Measurements from ENCODE around the gene ANXA2R. TPM values are rescaled to one million over a fixed set of nuclear protein-coding genes. Genes with fewer than 3 reads are reported as not detected.
A peak's percentile ranks its signal among the peaks of the same experiment; 100 is the strongest.

ANXA2R gene
- total and polyA plus RNA-seq, 9 of the 15 experiments (the other 6 are each of a cell fraction or from before 2014, with no cell fraction given): 2.1 to 4.8 (median 3.4) TPM

DNA sequence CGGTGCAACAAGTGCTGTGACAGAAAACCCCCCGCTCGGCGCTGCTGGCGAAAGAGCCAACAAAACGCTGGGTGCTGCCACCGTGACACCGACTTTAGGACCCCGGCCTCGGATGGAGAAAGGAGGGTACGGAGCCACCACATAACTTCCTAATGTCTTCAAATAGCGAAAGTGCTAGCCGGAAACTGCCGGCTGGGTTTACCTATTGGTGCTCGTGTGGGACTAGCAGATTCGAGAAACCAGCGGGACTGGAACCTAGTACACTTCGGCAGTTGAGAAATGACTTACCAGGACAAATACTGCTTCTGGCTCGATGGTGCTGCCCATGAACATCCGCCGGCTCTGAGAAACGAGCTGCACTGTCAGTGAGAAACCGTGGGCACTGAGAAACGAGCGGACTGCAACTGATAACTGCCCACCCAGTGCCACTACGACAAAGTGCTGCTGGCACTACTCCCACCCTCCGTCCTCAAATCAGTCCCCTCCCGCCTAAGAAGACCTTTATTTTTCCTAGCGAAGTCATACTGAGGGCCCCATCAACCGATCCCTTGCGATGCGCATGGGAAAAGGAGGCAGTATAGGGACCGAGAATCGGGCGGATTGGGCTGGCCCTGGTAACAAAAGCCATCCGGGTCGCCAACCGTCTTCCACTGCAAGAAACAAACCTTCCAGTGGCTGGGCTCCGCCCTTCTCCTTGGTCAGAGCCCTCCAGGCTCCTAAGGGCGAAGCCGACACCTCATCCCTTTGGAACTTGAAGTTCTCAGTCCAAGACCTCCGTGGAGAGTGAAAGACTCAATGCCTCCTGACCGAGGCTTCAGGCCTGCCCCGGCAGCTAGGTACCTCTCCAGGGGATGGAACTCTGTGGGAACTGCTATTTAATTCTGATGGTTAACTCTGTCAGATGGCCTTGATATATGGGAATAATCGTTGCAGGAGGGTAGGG is 27.0 kb upstream of the ANXA2R start (continued):
- peak in 1 of 2 experiments; percentile 59; a peak in 2 of 4 replicates for TF ChIP-seq ETV6 (IDR thresholded peaks at IDR 0.05; ENCODE audit: borderline replicate concordance in 1 of 2, low read depth in 2 of 2, low read length in 1 of 2)
- TF ChIP-seq ETV6 (CRISPR knock-in tag; IDR thresholded peaks at IDR 0.05; ENCODE audit: borderline replicate concordance): no peak
- TF ChIP-seq SUPT5H (IDR thresholded peaks at IDR 0.05): peak; percentile 72
- TF ChIP-seq GABPA (tag; conservative IDR thresholded peaks at IDR 0.05; ENCODE audit: low read depth): peak; percentile 74
- peak; percentile 80 to 84 for TF ChIP-seq MNT (conservative IDR thresholded peaks at IDR 0.05)
- peak; percentile 89 for TF ChIP-seq NFIC (IDR thresholded peaks at IDR 0.05)
- TF ChIP-seq NFYB (IDR thresholded peaks at IDR 0.05; ENCODE audit: extremely low read depth, insufficient read length): no peak
- TF ChIP-seq, protein P1, sequence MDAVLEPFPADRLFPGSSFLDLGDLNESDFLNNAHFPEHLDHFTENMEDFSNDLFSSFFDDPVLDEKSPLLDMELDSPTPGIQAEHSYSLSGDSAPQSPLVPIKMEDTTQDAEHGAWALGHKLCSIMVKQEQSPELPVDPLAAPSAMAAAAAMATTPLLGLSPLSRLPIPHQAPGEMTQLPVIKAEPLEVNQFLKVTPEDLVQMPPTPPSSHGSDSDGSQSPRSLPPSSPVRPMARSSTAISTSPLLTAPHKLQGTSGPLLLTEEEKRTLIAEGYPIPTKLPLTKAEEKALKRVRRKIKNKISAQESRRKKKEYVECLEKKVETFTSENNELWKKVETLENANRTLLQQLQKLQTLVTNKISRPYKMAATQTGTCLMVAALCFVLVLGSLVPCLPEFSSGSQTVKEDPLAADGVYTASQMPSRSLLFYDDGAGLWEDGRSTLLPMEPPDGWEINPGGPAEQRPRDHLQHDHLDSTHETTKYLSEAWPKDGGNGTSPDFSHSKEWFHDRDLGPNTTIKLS (IDR thresholded peaks at IDR 0.05; ENCODE audit: borderline replicate concordance, low read depth): no peak
- TF ChIP-seq, protein P2, sequence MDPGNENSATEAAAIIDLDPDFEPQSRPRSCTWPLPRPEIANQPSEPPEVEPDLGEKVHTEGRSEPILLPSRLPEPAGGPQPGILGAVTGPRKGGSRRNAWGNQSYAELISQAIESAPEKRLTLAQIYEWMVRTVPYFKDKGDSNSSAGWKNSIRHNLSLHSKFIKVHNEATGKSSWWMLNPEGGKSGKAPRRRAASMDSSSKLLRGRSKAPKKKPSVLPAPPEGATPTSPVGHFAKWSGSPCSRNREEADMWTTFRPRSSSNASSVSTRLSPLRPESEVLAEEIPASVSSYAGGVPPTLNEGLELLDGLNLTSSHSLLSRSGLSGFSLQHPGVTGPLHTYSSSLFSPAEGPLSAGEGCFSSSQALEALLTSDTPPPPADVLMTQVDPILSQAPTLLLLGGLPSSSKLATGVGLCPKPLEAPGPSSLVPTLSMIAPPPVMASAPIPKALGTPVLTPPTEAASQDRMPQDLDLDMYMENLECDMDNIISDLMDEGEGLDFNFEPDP (CRISPR knock-in tag; IDR thresholded peaks at IDR 0.05): no peak
- TF ChIP-seq SMAD4 (CRISPR knock-in tag; conservative IDR thresholded peaks at IDR 0.05): no peak
- peak; percentile 51 for TF ChIP-seq POLR2B (IDR thresholded peaks at IDR 0.05; ENCODE audit: low read depth, partially characterized antibody)
- 0 out of 2 replicates have a peak, but pooled peaks have one; percentile 59 for TF ChIP-seq ZBTB7A (IDR thresholded peaks at IDR 0.05; ENCODE audit: borderline replicate concordance, control insufficient read depth, low read depth, low read length)
- TF ChIP-seq ZNF395 (CRISPR knock-in tag; IDR thresholded peaks at IDR 0.05): no peak
- no peak for TF ChIP-seq STAT5B (CRISPR knock-in tag; IDR thresholded peaks at IDR 0.05)
- no peak for TF ChIP-seq SRSF3 (IDR thresholded peaks at IDR 0.05; ENCODE audit: insufficient read depth, low read length)
- TF ChIP-seq E2F3 (CRISPR knock-in tag; IDR thresholded peaks at IDR 0.05): no peak
- no peak for TF ChIP-seq GMEB1 (CRISPR knock-in tag; IDR thresholded peaks at IDR 0.05)

All from K562 (cell line).